COLO668 (cell line): ENCODE results near the gene ZNF524.

Experiments
- DNase-seq: peaks from one replicate; lab custom pipeline; 2025; ENCODE audit not compliant: unreplicated experiment; lab: John Stamatoyannopoulos, UW

The ZNF524 gene

GRCh38 chr19:55601084-55601483 lies 996 bp downstream of the ZNF524 start:
- no peak for DNase-seq

DNA sequence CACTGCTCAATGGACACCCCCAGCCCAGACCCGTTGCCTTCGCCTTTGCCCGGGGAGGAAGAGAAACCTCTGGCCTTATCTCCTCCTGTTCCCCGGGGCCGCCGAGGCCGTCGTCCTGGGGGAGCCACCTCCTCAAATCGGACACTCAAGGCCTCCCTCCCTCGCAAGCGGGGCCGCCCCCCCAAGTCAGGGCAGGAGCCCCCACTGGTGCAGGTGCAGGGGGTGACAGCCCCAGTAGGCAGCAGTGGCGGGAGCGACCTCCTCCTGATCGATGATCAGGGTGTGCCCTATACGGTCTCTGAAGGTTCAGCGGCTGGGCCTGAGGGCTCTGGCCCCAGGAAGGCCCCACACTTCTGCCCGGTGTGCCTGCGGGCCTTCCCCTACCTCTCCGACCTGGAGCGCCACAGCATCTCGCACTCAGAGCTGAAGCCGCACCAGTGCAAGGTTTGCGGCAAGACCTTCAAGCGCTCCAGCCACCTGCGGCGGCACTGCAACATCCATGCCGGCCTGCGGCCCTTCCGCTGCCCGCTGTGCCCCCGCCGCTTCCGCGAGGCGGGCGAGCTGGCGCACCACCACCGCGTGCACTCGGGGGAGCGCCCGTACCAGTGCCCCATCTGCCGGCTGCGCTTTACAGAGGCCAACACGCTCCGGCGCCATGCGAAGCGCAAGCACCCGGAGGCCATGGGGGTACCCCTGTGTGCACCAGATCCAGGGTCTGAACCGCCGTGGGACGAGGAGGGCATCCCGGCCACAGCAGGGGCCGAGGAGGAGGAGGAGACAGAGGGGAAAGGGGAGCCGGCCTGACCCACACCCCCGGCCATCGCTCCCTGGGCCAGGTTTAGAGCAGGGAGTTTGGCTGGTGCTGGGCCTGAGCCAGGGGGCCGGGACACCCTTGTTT lies 2.3 kb downstream of the ZNF524 start:
- no peak for DNase-seq

- no peak for DNase-seq
These were observed 3.0 kb downstream of the ZNF524 start for GRCh38 chr19:55603115-55603514.

DNA sequence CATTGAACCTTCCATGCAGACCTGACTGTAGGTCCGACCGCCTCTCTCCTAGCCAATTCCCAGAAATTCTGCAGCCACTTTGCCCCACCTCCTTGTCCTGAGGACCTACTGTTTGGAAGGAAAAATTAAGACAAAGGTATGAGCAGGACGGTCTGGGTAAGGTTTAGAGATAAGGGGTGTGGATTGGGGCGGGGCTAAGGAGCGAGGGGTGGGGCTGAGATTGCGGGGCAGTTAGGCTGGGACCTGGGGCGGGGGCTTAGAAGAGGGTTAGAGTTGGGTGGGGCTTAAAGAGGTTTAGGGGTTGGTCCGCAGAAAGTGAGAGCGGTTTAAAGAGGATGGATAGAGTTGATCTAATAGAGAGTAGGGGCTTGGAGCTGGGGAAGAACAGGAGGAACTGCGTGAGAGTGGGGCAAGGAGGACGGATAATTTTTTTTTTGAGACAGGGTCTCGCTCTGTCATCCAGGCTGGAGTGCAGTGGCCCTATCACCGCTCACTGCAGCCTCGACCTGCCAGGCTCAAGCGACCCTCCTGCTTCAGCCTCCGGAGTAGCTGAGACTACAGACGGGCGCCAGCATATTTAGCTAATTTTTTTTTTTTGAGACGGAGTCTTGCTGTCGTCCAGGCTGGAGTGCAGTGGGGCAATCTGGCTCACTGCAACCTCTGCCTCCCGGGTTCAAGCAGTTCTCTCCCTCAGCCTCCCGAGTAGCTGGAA lies 3.6 kb downstream of the ZNF524 start:
- no peak for DNase-seq

DNA sequence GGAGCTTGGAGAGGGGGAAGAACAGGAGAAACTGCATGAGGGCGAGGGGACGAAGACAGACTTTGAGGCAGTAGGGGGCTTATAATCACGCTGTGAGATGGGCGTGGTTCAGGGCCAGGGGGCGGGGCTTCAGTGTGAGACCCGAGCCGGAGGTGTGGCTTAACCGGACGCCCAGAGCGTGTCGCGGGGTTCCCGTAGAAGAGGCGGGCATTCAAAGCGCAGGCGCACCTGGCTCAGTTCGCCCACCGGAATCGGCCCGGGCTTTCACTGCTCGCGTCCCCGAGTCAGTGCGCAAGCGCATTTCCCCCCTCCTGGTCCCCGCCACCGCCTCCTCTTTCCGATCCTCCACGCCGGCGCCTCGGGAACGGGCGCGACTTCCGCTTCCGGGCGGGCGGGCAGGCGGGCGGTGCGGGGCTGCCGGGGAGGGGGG lies 5.1 kb downstream of the ZNF524 start:
- peak; percentile 98 for DNase-seq

DNA sequence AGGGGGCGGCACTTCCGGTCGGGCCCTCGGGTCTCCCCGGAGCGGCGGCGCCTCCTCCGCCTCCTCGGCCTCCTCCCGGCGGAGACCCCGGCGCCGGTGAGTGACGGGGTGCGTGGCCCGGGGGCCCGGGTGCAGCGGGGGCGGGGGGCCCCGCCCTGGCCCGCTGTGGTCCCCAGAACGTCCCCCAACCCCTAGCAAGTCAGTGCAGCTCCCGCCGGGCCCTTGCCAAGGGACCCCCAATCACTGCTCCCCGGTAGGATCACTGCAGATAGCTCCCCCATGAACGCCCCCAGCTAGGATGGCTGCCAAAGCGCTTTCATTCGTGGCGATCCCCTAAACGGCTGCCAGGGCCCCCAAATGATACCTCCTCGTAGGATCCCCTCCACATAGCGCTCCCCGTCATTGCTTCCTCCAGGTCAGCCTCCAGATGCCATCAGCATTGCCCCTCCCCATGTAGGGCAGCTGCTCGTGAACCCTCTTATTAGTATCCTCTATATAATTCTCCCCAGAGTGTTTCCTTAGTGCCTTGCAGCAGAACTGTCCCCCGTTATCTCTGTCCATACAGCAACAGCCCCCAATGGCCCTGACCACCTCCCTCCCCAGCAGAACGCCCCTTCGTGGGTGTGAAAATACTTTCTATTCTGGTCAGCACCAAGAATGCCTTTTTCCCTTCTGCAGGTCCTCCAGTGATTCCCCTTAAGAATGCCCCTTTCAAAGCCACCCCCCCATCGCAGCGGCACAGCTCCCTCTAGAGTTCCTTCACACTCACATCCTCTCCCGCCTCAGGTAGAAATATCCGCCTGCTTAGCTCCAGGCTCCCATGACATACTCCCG lies 5.8 kb downstream of the ZNF524 start, which contains the start of gene ZNF865:
Gene ZNF865 (plus strand): TSS at position 11 of the 834 bp plus-strand sequence. CDS start 7,972 bp downstream, outside the sequence.
- peak; percentile 75 for DNase-seq

DNA sequence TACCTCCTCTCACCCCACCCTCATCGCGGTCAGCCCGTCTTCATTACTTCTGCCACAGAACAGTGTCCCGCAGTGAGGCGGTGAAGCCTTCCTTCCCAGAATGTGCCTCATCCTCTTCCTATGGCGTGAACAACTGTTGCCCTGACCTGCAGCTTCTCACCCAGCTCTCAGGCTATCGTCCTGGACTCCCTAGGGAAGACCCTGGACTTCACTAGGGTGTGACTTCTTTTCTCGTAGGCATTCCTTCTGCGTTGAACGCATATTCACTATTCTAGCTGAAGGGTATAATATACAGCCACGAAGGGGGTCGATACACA lies 6.3 kb downstream of the ZNF524 start:
- DNase-seq, result no peak

- no peak for DNase-seq
These were observed 6.7 kb downstream of the ZNF524 start for GRCh38 chr19:55606817-55607216.

DNA sequence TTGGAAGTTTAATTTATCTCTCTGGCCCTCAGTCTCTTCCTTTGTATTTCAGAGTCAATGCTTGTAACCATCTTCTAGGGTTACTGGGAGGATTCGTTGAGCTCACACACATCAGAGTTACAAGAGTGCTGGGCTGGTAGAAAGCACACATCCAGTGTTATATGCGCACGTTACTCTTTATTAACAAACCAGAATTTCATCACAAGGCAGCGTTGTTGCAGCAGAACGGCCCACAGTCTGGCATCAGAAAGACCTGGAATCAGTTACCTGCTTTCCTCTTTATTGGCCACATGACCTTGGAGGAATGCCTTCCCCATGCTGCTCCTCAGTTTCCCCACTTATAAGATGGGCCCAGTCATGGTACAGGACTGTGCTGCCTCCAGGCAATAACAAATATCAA lies 9.2 kb downstream of the ZNF524 start:
- no peak for DNase-seq

DNA sequence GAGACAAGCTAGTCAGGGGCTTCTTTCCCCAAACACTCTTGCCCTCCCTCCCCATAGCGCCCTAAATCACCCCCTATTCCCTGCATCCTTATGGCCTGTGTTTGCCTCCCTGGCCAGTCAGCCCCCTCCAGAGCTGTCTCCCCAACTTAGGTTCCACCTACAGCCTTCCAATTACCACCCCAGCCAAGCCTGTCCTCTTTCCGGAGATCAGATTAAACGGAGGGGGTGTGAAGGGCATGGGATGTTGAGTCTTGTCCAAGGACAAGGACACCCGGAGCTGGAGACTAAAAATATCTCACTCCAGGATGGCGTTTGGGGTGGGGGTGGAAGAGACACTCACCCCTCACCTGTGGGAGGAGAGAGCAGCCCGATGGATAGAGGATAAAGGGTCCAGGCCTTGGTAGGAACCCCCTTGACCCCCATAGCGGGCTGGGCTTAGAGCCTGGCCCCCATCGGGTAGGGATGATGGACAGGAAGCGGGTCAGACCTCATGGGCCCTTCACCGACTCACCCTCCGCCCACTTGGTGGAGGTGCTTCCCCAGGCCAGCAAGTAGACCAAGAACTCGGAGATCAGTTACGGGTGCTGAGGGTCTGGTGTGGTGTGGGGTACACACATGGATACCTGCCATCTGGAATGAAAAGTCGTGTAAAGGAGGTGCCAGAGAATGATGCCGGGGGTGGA lies 11.4 kb downstream of the ZNF524 start:
- no peak for DNase-seq

- no peak for DNase-seq
These were observed 12.0 kb downstream of the ZNF524 start for GRCh38 chr19:55611983-55612645.

GRCh38 chr19:55613396-55613795 lies 13.3 kb downstream of the ZNF524 start:
- no peak for DNase-seq

GRCh38 chr19:55613930-55614710 lies 14.0 kb downstream of the ZNF524 start:
- DNase-seq, result no peak

GRCh38 chr19:55614711-55615542 lies 14.8 kb downstream of the ZNF524 start:
- no peak for DNase-seq

GRCh38 chr19:55615543-55616394 lies 15.7 kb downstream of the ZNF524 start:
- DNase-seq, result no peak

DNA sequence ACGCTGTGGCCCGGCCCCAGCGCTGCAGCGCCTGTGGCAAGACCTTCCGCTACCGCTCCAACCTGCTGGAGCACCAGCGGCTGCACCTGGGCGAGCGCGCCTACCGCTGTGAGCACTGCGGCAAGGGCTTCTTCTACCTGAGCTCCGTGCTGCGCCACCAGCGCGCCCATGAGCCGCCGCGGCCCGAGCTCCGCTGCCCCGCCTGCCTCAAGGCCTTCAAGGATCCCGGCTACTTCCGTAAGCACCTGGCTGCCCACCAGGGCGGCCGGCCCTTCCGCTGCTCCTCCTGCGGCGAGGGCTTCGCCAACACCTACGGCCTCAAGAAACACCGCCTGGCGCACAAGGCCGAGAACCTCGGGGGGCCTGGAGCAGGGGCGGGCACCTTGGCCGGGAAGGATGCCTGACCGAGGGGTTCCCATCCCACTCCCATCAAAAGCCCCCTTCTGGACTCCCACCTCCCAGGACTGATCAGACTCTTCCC lies 16.3 kb downstream of the ZNF524 start:
- no peak for DNase-seq

DNA sequence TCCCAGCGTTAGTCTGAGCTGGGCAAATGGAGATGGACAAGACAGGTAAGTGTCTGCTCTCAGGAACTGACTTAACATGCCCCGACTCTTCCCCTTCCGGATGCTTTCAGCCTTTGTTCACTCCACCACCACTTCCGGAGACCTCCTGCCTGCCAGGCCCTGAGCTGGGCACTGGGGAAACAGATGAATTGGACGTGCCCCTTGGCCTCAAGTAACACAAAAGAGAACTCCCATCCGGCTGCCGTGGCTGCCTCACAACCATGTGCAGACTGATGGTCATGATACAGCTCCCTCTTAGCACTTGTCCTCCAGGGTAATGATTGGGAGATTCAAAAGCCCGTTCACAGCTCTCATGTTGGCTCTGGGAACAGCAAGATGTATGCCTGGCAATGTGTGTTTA lies 17.3 kb downstream of the ZNF524 start:
- no peak for DNase-seq

DNA sequence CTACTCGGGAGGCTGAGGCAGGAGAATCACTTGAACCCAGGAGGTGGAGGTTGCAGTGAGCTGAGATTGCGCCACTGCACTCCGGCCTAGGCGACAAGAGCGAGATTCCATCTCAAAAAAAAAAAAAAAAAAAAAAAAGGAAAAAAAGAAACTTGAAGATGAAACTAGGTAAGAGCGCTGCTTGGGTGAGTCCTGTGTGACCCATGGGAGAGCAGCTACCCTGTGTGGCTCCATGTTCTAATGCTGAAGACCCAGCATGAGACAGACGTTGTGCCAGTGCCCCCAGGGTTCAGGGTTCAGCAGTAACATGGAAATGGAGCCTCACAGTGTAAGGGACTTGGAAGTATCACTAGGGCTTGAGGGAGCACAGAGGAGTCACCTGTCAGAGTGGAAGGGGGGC lies 18.3 kb downstream of the ZNF524 start:
- no peak for DNase-seq
